ENCODE measurements around the gene CST4. TPM values are rescaled to one million over a fixed set of nuclear protein-coding genes. Genes with fewer than 3 reads are reported as not detected.
"Not testable (repeated sequence)": the region's sequence is repeated elsewhere in the genome, so short reads cannot be mapped to it uniquely, and the experiment has no call there.

The CST4 gene
- total RNA-seq, 1 donor from 2014 or later = not detected

DNA sequence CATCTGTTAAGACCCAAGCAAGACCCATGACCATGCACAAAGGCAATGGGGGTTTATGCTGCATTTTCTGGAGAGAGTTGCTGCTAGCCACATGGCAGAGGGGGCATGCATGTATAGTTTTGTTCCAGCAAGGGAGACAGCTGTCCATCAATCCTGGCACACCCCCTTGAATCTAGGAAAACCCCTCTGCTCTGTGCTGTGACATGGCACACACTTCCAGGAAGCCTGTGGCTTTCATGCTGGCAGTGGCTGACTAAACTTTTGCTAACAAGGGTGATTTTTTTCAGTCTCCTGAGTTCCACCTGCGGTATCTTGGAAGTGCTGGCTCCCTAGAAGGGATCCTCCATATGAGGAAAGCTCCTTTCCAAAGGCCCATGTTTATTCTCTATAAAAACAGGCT, 9.1 kb upstream of the CST4 start:
- H3K4me3 ChIP-seq (ENCODE audit: low read depth, low read length) = no peak overlapping the region
- TF ChIP-seq, protein P1, sequence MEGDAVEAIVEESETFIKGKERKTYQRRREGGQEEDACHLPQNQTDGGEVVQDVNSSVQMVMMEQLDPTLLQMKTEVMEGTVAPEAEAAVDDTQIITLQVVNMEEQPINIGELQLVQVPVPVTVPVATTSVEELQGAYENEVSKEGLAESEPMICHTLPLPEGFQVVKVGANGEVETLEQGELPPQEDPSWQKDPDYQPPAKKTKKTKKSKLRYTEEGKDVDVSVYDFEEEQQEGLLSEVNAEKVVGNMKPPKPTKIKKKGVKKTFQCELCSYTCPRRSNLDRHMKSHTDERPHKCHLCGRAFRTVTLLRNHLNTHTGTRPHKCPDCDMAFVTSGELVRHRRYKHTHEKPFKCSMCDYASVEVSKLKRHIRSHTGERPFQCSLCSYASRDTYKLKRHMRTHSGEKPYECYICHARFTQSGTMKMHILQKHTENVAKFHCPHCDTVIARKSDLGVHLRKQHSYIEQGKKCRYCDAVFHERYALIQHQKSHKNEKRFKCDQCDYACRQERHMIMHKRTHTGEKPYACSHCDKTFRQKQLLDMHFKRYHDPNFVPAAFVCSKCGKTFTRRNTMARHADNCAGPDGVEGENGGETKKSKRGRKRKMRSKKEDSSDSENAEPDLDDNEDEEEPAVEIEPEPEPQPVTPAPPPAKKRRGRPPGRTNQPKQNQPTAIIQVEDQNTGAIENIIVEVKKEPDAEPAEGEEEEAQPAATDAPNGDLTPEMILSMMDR (IDR thresholded peaks at IDR 0.05; ENCODE audit: insufficient read depth, low read length, poor library complexity, severe bottlenecking) = no peak
- H3K27me3 ChIP-seq (ENCODE audit: control insufficient read depth, insufficient read depth, low read length) = no peaks in the 10 kb centered on the region
- no peak for DNase-seq (ENCODE audit: low read depth)
- H3K36me3 ChIP-seq (ENCODE audit: control insufficient read depth, insufficient read depth, low read length) = no peaks in the 10 kb centered on the region

DNA sequence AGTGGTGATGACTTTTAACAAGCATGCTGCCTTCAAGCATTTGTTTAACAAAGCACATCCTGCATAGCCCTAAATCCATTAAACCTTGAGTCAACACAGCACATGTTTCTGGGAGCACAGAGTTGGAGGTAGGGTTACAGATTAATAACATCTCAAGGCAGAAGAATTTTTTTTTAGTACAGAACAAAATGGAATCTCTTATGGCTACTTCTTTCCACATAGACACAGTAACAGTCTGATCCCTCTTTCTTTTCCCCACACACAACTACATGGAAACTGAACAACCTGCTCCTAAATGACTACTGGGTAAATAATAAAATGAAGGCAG, 6.2 kb upstream of the CST4 start:
- H3K4me3 ChIP-seq (ENCODE audit: low read depth, low read length); H3K36me3 ChIP-seq (ENCODE audit: control insufficient read depth, insufficient read depth, low read length); DNase-seq (ENCODE audit: low read depth); H3K27me3 ChIP-seq (ENCODE audit: control insufficient read depth, insufficient read depth, low read length): not testable (repeated sequence)

DNA sequence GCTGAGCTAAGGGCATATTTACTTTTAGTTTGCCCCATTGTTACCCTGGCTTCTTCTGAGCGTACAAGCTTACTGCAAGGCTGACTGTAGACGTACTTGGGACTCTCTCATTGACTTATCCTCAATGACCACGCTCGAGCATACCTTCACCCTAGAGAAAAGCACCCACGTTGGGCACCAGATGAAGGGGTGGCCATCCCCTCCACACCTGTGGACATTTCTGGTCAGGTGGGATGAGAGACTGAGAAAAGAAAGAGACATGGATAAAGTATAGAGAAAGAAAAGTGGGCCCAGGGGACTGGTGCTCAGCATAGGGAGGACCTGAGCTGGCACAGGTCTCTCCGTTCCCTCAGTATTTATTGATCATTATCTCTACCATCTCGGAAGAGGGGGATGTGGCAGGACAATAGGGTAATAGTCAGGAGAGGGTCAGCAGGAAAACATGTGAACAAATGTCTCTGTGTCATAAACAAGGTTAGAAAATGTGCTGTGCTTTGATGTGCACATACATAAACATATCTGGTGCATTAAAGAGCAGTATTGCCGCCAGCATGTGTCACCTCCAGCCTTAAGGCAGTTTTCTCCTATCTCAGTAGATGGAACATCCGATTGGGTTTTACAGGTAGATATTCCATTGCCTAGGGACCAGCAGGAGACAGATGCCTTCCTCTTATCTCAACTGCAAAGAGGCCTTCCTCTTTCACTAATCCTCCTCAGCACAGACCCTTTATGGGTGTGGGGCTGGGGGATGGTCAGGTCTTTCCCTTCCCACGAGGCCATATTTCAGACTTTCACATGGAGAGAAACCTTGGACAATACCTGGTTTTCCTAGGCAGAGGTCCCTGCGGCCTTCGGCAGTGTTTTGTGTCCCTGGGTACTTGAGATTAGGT, 5.6 kb upstream of the CST4 start:
- not testable (repeated sequence) for H3K27me3 ChIP-seq (ENCODE audit: control insufficient read depth, insufficient read depth, low read length); H3K36me3 ChIP-seq (ENCODE audit: control insufficient read depth, insufficient read depth, low read length); H3K4me3 ChIP-seq (ENCODE audit: low read depth, low read length); DNase-seq (ENCODE audit: low read depth)

DNA sequence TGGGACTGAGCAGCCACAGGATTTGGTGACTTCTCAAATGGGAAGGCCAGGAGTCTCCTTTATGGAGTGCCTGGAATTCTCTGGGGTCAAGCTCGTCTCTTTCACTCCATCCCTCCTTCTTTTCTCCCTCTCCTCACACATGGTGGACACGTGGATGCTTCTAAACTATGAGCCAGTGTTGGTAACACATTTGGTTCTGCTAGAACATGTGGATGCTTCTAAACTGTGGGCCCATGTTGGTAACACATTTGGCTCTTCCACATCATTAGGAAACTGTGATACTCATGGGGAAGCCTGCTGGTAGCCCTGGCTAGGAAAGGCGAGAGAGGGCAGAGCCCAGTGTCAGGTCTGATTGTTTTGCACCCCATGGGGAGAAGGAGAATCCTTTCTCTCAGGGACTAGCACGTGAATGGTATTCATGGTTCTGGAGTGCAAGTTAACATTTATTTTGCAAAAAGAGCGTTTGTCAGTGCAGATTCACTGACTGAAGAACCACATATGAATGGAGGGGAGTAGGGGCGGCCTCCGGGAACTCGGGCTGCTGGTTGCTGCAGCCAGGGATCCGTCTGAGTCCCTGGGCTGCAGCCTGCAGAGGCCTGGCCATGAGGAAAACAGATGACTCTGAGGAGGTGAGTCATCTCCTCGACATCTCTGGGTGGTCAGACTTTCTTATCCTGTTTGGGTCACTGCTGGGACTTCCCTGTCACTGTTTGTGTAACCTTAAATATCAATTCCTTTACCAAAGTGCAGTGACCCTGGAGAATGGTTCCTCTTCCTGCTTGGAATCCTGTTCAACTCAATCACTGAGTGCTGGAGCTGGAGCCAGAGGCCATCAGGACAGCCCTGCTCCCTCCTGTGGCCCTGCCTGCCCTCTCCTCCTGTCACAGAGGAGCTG, 4.1 kb upstream of the CST4 start:
- not testable (repeated sequence) for H3K36me3 ChIP-seq (ENCODE audit: control insufficient read depth, insufficient read depth, low read length); H3K4me3 ChIP-seq (ENCODE audit: low read depth, low read length); H3K27me3 ChIP-seq (ENCODE audit: control insufficient read depth, insufficient read depth, low read length)
- DNase-seq (ENCODE audit: low read depth) = peak; percentile 23

DNA sequence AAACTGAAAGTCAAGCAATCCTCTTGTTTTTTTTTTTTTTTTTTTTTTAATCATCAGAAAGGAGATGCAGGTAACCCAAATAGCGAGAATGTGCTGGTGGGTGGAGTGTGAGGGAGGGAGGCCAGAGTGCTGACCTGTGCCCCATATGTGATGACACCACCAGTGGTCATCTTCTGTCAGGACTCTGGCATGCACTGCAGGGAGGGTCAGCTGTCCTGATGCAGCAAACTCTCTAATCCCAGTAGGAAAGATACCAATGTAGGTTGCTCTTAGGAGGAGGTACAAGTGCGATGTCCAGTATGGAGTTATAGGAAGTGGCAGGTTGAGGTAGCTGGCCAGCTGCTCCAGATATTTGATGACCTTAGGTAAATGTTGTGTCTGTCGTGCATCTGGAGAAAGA, 2.8 kb upstream of the CST4 start:
- DNase-seq (ENCODE audit: low read depth) = no peak
- TF ChIP-seq, protein P1 (IDR thresholded peaks at IDR 0.05; ENCODE audit: insufficient read depth, low read length, poor library complexity, severe bottlenecking) = no peak
- Histone ChIP-seq H3K36me3 (ENCODE audit: control insufficient read depth, insufficient read depth, low read length) (no peaks in the 10 kb centered on the region), H3K27me3 (ENCODE audit: control insufficient read depth, insufficient read depth, low read length) (no peaks in the 10 kb centered on the region), H3K4me3 (ENCODE audit: low read depth, low read length) (no peak overlapping the region)

DNA sequence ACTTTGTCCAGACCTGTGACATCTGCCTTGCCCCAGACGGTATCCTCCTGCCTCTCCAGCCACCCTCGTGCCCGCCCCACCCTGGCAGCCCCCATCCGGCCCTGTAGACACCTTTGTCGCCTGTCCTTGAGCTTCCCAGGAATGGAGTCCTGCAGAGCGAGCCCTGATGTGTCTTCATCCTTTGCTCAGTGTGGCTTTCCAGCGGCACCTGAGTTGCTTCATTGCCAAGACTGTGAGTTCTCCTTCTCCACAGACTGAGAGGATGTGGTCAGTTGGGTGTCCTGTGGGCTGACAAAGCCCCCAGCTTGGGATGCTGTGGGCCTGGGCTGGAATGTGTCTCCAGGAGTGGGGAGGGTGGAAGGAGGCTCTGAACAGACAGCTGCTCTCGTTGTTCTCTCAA, 1.7 kb upstream of the CST4 start:
- TF ChIP-seq, protein P1 (IDR thresholded peaks at IDR 0.05; ENCODE audit: insufficient read depth, low read length, poor library complexity, severe bottlenecking) = no peak
- no peaks in the 10 kb centered on the region for H3K27me3 ChIP-seq (ENCODE audit: control insufficient read depth, insufficient read depth, low read length)

DNA sequence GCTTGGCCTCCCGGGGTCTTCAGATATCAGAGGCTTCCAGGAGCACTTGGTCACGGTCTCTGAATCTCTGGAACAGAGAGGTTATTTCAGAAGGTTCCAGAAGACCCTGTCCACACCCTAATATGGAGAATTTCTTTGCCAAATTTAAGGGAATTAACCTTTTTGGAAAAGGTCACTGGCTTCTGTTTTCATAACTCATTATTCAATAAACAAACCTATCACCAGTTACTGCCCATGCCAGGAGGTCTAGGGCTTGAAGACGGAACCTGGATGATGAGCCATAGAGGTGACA, 507 bp upstream of the CST4 start:
- Histone ChIP-seq H3K27me3 (ENCODE audit: control insufficient read depth, insufficient read depth, low read length) (no peaks in the 10 kb centered on the region), H3K36me3 (ENCODE audit: control insufficient read depth, insufficient read depth, low read length) (no peaks in the 10 kb centered on the region), H3K4me3 (ENCODE audit: low read depth, low read length) (no peak overlapping the region)
- TF ChIP-seq, protein P1 (IDR thresholded peaks at IDR 0.05; ENCODE audit: insufficient read depth, low read length, poor library complexity, severe bottlenecking) = no peak
- DNase-seq (ENCODE audit: low read depth) = no peak

More for the DNA sequence above, 1.7 kb upstream of the CST4 start:
- no peak overlapping the region for H3K4me3 ChIP-seq (ENCODE audit: low read depth, low read length)
- DNase-seq (ENCODE audit: low read depth) = no peak
- no peaks in the 10 kb centered on the region for H3K36me3 ChIP-seq (ENCODE audit: control insufficient read depth, insufficient read depth, low read length)
